HepG2 (cell line): ENCODE measurements around the gene RIPOR3. TPM values are rescaled to one million over a fixed set of nuclear protein-coding genes. Genes with fewer than 3 reads are reported as not detected.
A peak's percentile ranks its signal among the peaks of the same experiment; 100 is the strongest.

Experiments used
- CEBPB ChIP-seq: IDR thresholded peaks from 2 replicates; pipeline ENCODE4 v1.6.1; 2011; ENCODE audit warnings: low read depth, low read length, improper control_type of control experiment, borderline replicate concordance
- CREBL2 ChIP-seq: sonication (generic); formaldehyde crosslinking; IDR thresholded peaks from 2 replicates; pipeline ENCODE4 v1.8.1; 2023; ENCODE audit warnings: missing genetic modification reagents, mild to moderate bottlenecking, borderline replicate concordance
- KLF11 ChIP-seq: IDR thresholded peaks from 2 replicates; pipeline ENCODE4 v1.6.1; 2016; ENCODE audit warnings: missing compliant biosample characterization
- NRL ChIP-seq: sonication (generic); formaldehyde crosslinking; IDR thresholded peaks from 2 replicates; pipeline ENCODE4 v1.5.0; 2020; ENCODE audit warnings: missing genetic modification reagents, mild to moderate bottlenecking, moderate library complexity, borderline replicate concordance
- RAD21 ChIP-seq: fragments of 450-650 bp; formaldehyde crosslinking; IDR thresholded peaks from 2 replicates; pipeline ENCODE4 v1.5.0; 2020; ENCODE audit warnings: mild to moderate bottlenecking
- REST ChIP-seq, 2 experiments: IDR thresholded peaks; 2 replicates each; pipeline ENCODE4 v1.6.1; 2011 to 2012; ENCODE audit warnings: low read length in 2 of 2, borderline replicate concordance in 1 of 2, low read depth in 1 of 2, mild to moderate bottlenecking in 1 of 2, moderate library complexity in 1 of 2
- SIX1 ChIP-seq: sonication (generic); formaldehyde crosslinking; IDR thresholded peaks from 2 replicates; pipeline ENCODE4 v1.4.0; 2020; ENCODE audit warnings: missing genetic modification reagents, borderline replicate concordance
- SPEN ChIP-seq: sonication (generic); formaldehyde crosslinking; IDR thresholded peaks from 2 replicates; pipeline ENCODE4 v1.5.1; 2020; ENCODE audit warnings: low read depth, mild to moderate bottlenecking, missing genetic modification reagents
- ZBTB14 ChIP-seq: sonication (generic); formaldehyde crosslinking; IDR thresholded peaks from 2 replicates; pipeline ENCODE4 v1.4.0; 2020; ENCODE audit warnings: missing genetic modification reagents
- ZBTB21 ChIP-seq: sonication (generic); formaldehyde crosslinking; IDR thresholded peaks from 2 replicates; pipeline ENCODE4 v1.4.0; 2020; ENCODE audit warnings: missing genetic modification reagents
- ZKSCAN1 ChIP-seq: fragments of 150-350 bp; IDR thresholded peaks from 2 replicates; pipeline ENCODE4 v1.6.1; 2014; ENCODE audit warnings: low read length
- ZNF441 ChIP-seq: sonication (generic); formaldehyde crosslinking; IDR thresholded peaks from 2 replicates; pipeline ENCODE4 v1.7.0; 2021; ENCODE audit warnings: missing genetic modification reagents, borderline replicate concordance
- ZNF572 ChIP-seq: sonication (generic); formaldehyde crosslinking; IDR thresholded peaks from 2 replicates; pipeline ENCODE4 v1.5.1; 2020; ENCODE audit warnings: mild to moderate bottlenecking, missing genetic modification reagents
- ZNF629 ChIP-seq: sonication (generic); formaldehyde crosslinking; conservative IDR thresholded peaks from 2 replicates; pipeline ENCODE4 v1.5.0; 2020; ENCODE audit warnings: missing genetic modification reagents
- ZNF687 ChIP-seq: sonication (generic); formaldehyde crosslinking; IDR thresholded peaks from 2 replicates; pipeline ENCODE4 v1.5.1; 2020; ENCODE audit warnings: mild to moderate bottlenecking, missing genetic modification reagents, moderate library complexity
- ZNF776 ChIP-seq: sonication (generic); formaldehyde crosslinking; IDR thresholded peaks from 2 replicates; pipeline ENCODE4 v1.4.0; 2020; ENCODE audit warnings: mild to moderate bottlenecking, missing genetic modification reagents
- ZNF841 ChIP-seq: sonication (generic); formaldehyde crosslinking; IDR thresholded peaks from 2 replicates; pipeline ENCODE4 v1.8.1; 2023; ENCODE audit warnings: missing genetic modification reagents, borderline replicate concordance
- polyA plus RNA-seq, 8 experiments: library from polyadenylated mRNA; depleted of rRNA in 3 of 8; stranded (reverse) in 7 of 8; unstranded in 1 of 8; fragments of >200 nt; fragmentation: Illumina TruSeq in 4 of 8; extraction: Trizol in 4 of 8; gene quantifications; 2 replicates each; pipeline versions ENCODE4 v1.2.1 to v1.2.3, GENCODE V29; 2011 to 2016; ENCODE audit warnings: low read depth in 4 of 8, missing spikeins in 1 of 8, mixed read lengths in 1 of 8; ENCODE audit not compliant: insufficient read depth in 1 of 8
- total RNA-seq, 5 experiments: library from RNA; depleted of rRNA; stranded (reverse); fragments of >200 nt; fragmentation: Illumina TruSeq; extraction: Trizol; gene quantifications; 2 replicates each; pipeline ENCODE4 v1.2.3, GENCODE V29; 2016; ENCODE audit warnings: low read depth in 1 of 5

RIPOR3 gene
- total and polyA plus RNA-seq, 2 of the 13 experiments (the other 11 are each of a cell fraction or from before 2014, with no cell fraction given) = 0.18 TPM; not detected in 1

- TF ChIP-seq ZKSCAN1 (no peak), SIX1 (CRISPR knock-in tag) (no peak), ZNF776 (no peak), ZBTB14 (0 out of 2 replicates have a peak, but pooled peaks have one; percentile 15), ZNF629 (0 out of 2 replicates have a peak, but pooled peaks have one; percentile 17), ZNF841 (CRISPR knock-in tag) (no peak), RAD21 (CRISPR knock-in tag) (no peak), REST (IDR thresholded peaks at IDR 0.05; ENCODE audit: borderline replicate concordance in 1 of 2, low read depth in 1 of 2, low read length in 2 of 2) (no peak), NRL (CRISPR knock-in tag) (no peak), ZNF687 (CRISPR knock-in tag) (peak; percentile 75), CEBPB (no peak), SPEN (CRISPR knock-in tag) (peak; percentile 54; the same call in 1 of the 2 replicates), CREBL2 (CRISPR knock-in tag) (no peak), ZBTB21 (CRISPR knock-in tag) (0 out of 2 replicates have a peak, but pooled peaks have one; percentile 13), ZNF441 (CRISPR knock-in tag) (peak; percentile 62; the same call in 1 of the 2 replicates), ZNF572 (no peak), KLF11 (CRISPR knock-in tag) (no peak)
Observed at GRCh38 chr20:50678169-50678898, 13.0 kb downstream of the RIPOR3 start (continued).
